ENCODE measurements around the gene TOM1L2.

The TOM1L2 gene

DNA sequence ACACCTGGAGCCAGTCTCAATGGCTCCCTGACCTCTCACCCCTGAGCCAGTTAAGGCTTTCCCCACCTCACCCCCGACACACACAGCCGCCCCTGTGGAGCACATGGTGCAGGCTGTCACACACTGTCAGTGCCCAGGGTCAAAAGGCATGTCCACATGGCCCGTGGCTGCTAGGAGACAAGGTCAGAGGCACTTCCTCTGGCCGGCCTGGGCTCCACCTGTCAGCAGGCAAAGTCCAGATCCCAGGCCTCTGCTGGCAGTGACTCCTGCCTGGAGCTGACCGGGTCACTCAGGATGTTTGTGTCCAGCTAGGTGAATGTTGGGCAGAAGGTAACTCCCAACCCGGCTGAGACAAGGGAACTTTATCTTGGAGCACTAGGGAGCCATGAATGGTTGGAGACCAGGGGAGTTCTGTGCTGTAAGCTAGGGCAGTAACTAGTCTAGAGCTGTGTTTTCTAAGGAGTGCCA is 141.4 kb downstream of the TOM1L2 start:
- DNase-seq, result no peak

- no peak for DNase-seq
Measured at GRCh38 chr17:17830269-17830567, 142.0 kb downstream of the TOM1L2 start.

DNA sequence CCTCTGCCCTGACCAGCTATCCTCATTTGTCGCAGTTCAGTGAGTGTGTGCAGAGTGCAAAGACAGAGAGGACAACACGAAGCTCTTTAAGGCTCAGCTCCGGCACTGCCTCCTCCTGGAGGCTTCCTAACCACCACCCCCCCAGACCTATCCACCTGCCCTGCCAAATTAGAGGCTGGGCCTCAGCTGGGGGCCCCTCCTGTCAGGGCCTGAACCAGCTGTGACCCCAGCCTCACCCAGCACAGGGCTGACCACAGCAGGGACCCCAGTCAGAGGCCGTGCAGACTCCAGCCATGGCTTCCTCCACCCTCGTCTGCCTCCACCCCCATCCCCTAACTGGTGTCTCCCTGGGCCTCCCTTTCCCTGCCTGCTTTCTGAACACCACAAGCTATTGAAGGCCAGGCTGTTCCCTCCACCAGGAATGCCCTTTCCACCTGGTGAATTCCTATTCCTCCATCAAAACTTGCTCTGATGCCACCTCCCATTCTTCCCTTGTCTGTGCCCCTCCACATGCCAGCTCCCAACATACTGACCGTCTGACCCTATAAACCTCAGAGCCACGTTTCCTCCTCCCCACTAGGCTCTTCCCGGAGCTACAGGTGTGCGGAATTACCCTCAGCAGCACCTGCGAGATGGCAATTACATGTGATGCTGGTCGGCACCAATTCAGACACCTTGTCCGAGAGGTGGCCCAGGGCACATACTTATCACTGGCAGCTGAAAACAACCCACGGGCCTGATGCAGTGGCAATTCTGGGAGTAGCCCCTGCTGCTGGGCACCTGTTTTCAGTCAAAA is 144.2 kb downstream of the TOM1L2 start:
- DNase-seq, result no peak

- DNase-seq, result no peak
Measured at GRCh38 chr17:17826942-17827785, 145.0 kb downstream of the TOM1L2 start.

DNA sequence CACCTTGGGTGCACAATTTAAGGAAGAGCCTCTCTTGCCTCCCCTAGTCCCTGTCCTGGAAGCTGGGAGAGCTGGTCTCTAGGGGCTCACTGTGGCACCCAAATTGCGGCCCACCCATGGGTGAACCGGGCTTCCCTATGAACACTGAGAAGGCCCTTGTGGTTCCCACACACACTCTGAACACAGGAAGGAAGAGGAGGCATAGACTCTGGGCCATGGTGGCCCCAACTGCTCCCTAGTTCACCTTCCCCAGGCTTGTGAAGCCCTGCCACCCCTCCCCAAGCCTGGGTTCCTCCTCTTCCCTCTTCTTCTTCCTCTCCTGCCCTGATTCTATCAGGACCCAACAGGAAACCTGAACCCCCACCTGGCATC is 145.9 kb downstream of the TOM1L2 start:
- no peak for DNase-seq

DNA sequence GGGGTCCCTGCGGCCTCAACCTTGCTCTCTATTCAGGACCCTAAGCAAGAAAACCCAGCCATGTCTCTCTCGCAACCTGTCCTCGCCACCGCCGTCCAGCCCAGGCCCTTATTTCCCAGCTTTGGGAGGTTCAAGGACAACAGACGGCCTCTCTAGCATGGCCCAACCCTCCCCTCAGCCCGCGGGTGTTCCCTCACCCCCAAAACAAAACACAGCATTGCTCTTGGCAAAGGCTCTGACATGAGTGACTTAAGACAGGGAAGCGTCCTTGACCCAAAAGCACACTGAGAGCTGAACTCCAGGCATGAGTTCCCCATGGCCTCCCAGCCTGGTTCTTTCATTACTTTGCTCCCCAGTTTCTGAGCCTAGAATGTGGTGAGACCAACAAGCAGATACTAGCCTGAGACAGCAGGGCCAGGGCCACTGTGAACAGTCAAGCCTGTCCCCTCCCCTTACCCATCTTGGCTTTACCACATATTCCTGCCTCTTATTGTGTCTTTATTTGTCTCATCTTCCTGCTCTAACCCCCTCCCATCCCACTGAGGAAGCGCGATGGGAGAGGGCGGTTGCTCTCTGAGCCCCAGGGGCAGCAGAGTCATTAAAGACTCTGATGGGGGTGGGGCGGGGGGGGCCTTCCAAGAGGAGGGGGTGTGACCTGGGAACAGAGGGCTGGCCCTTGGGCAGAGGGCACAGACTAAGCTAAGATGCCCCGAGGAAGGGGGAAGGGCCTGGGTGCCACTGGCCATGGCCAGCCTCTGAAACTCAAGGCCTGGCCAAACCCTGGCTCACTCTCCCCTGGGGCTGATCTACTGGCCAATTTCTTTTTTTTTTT is 147.2 kb downstream of the TOM1L2 start:
- DNase-seq, result no peak

GRCh38 chr17:17824119-17824782 is 147.9 kb downstream of the TOM1L2 start:
- no peak for DNase-seq

DNA sequence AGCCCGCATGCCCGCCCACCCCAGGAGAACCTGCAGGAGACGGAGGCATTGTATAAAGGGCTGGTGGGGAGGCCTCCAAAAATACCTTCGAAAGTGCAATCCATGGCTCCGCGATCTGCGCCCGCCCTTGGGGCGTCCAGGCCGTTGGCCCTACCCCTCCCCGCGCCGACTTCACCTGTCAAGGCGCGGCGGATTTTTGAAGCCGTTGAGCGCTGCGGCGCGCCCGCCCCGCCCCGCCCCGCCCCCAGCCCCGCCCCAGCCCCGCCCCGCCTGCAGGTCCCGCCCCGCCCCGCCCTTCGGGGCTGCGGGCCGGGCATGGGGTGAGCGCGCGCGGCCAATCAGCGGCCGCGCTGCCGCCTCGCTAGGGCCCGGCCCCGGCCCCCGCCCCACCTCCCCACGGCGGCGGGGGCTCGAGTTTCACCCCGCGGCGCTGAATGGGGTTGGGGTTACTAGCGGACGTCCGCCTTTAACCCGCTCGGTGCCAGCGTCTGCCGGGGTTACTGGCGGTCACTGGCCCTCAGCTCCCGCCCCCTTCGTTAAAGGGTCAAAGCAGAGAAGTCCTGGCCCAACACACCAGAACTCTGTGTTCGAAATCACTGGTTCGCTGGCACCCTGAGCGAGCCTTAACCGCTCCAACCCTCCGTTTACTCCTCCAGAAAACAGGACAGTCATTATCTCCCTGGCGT is 148.6 kb downstream of the TOM1L2 start:
- DNase-seq, result peak; percentile 71

DNA sequence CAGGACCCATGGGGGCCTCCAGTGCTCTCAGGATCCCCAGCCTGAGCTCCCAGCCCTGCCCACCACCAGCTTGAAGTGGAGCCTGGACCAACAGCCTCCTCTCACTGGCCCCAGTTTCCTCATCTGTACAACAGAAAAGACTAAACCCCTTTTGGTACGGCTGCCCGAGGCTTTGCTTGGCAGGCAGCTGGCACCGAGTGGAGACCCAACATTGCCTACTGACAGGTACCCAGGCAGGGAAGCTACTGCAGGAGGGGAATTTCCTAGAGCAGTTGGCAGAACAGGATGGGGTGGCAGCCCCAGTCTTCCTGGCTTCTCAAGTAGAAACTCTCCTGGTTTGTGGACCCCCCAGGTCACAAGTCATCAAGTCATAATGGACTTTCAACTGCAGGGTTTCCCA is 149.6 kb downstream of the TOM1L2 start:
- DNase-seq, result no peak

GRCh38 chr17:17822189-17822588 is 150.0 kb downstream of the TOM1L2 start:
- DNase-seq, result no peak

- DNase-seq, result no peak
Measured at GRCh38 chr17:17820463-17821158, 151.6 kb downstream of the TOM1L2 start.

- no peak for DNase-seq
Measured at GRCh38 chr17:17820046-17820445, 152.2 kb downstream of the TOM1L2 start.

- no peak for DNase-seq
Measured at GRCh38 chr17:17819561-17819995, 152.6 kb downstream of the TOM1L2 start.

DNA sequence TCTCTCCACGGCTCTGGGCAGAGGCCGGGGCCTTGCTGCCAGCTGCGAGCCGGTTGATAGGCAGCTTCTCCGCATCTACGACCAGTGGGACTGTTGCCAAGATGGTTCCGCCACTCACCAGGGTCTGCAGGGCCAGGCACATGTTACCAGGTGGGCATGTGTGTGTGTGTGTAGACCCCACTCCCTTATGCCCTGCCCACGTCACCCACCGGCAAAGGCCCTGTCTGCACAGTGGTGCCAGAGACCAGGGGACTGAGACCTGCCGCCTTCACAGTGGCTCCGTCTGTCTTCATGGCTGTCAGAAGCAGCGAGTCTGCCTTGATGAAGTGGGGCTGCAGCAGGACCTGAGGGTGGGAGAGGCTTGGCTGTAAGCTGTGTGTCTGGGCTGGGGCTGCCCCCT is 153.1 kb downstream of the TOM1L2 start:
- no peak for DNase-seq

- DNase-seq, result no peak
Measured at GRCh38 chr17:17818088-17818526, 154.1 kb downstream of the TOM1L2 start.

GRCh38 chr17:17817552-17817947 is 154.7 kb downstream of the TOM1L2 start:
- DNase-seq, result no peak

DNA sequence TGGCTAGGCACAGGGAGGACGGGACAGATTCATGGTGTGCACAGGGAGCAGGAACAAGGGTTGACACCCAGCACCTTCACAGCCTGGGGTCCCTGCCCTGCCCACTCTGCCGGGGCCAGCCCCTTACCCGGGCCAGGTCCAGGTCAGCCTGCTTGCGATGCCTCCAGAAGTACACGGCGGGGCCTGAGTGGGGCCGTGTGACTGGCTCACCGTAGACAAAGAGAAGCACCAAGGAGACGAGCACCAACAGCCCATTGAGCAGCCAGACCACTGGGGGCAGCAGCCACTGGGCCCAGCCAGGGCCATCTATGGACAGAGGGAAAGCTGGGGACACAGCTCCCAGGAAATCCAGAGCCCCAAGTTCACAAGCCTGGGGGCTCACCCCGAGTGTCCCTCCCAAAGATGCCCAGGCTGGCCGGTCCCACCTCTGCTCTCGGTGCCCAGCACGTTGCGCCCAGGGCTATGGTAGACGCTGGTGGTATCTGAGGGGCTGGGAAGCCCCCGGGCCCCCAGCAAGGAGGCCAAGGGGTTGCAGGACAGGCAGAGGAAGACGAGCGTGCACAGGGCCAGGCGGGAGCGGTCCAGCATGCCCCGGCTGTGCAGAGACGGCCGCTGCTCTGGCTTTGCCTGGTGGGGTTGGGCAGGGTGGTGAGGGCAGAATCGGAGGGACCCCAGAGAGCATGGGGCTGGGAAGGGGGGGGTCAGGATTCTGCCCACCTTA is 155.2 kb downstream of the TOM1L2 start:
- no peak for DNase-seq

- no peak for DNase-seq
Measured at GRCh38 chr17:17816240-17816814, 155.9 kb downstream of the TOM1L2 start.

DNA sequence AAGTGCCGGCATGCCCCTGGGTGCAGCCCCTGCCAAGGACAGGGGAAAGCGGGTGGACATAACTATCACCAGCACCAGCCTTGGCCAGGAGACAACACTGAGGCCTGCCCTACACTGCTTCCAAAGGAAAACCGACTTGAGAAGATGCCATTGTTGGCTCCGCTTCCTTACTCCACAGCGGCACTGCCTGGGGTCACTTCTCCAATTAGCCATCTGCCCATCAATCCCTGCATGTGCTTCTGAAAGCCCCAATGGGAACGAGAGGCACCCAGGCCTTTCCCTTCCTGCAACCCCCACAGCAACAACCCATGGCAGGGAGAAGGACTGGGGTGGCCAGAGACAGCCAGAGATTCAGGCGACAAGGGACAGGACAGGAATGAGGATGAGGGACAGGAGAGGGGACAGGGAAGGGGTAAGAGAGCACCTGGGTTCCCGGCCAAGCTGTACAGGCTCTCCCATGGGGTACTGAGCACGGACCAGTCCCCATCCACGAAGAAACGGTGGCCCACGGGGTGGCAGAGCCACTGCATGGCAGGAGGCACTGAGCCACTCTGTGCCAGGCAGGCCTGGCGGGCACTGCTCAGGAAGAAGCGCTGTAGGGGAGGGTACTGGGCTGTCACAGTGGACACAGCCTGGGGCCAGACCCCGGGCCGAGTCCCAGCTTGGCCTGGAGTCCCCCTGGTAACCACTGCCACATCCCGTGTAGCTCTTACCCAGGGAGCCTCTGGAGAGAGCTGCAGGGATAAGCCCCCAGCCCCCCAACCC is 156.6 kb downstream of the TOM1L2 start:
- no peak for DNase-seq

- no peak for DNase-seq
Measured at GRCh38 chr17:17815062-17815406, 157.2 kb downstream of the TOM1L2 start.

All from DMS 273 treated with DMSO at 0.1 percent for 48 hours (cell line).